OCI-LY7 (cell line): ENCODE data around the gene ATF7. TPM values are rescaled to one million over a fixed set of nuclear protein-coding genes. Genes with fewer than 3 reads are reported as not detected.

ENCODE experiments used
- BruUV-seq: library from RNA; stranded (reverse); fragments of 400-500 nt; replicated peaks from 2 replicates; lab custom pipeline; 2021; lab: Mats Ljungman, UMichigan
- CTCF ChIA-PET: fragments of 300-600 bp; sonication (Branson Sonifier 250); formaldehyde crosslinking; loops from one replicate; lab custom pipeline; 2022; ENCODE audit warnings: antibody characterized with exemption; ENCODE audit not compliant: unreplicated experiment; lab: Charles Lee
- POLR2A ChIA-PET: fragments of 300-600 bp; sonication (Branson Sonifier 250); formaldehyde crosslinking; loops from one replicate; lab custom pipeline; 2022; ENCODE audit warnings: antibody characterized with exemption; lab: Charles Lee
- DNase-seq: peaks from one replicate; pipeline ENCODE4 v3.0.0-alpha.2; 2015; ENCODE audit warnings: low spot score
- H2AFZ ChIP-seq: fragments of 200-600 bp; sonication (generic), shearing (Covaris generic); 2 replicates; pipeline ENCODE4 v1.6.1; 2014; ENCODE audit warnings: mild to moderate bottlenecking, antibody characterized with exemption, low read length, moderate library complexity
- H3K27ac ChIP-seq: fragments of 200-600 bp; sonication (generic); 2 replicates; pipeline ENCODE4 v1.5.1; 2014; ENCODE audit warnings: mixed run types, low read depth, mild to moderate bottlenecking, moderate library complexity, low read length, inconsistent platforms; ENCODE audit not compliant: poor library complexity, severe bottlenecking
- H3K36me3 ChIP-seq: fragments of 200-600 bp; sonication (generic); 2 replicates; pipeline ENCODE4 v1.6.1; 2014; ENCODE audit warnings: mild to moderate bottlenecking, antibody characterized with exemption, low read length, moderate library complexity, mixed read lengths; ENCODE audit not compliant: insufficient read depth
- H3K4me1 ChIP-seq: fragments of 200-600 bp; sonication (generic); 2 replicates; pipeline ENCODE4 v1.5.1; 2014; ENCODE audit warnings: mild to moderate bottlenecking, low read length; ENCODE audit not compliant: insufficient read depth, poor library complexity, severe bottlenecking
- H3K4me2 ChIP-seq: fragments of 200-600 bp; sonication (generic); 2 replicates; pipeline ENCODE4 v1.6.1; 2014; ENCODE audit warnings: mild to moderate bottlenecking, low read length
- H3K4me3 ChIP-seq: fragments of 200-600 bp; sonication (generic); 2 replicates; pipeline ENCODE4 v1.5.1; 2014; ENCODE audit warnings: mild to moderate bottlenecking, low read depth, low read length; ENCODE audit not compliant: poor library complexity, severe bottlenecking
- H3K79me2 ChIP-seq: fragments of 200-600 bp; sonication (generic); 2 replicates; pipeline ENCODE4 v1.6.1; 2016; ENCODE audit warnings: low read depth, mild to moderate bottlenecking, low read length, moderate library complexity, mixed read lengths; ENCODE audit not compliant: insufficient read depth
- H3K9me2 ChIP-seq: fragments of 200-600 bp; sonication (generic); 2 replicates; pipeline ENCODE4 v1.6.1; 2016; ENCODE audit warnings: mild to moderate bottlenecking, low read length, mixed read lengths; ENCODE audit not compliant: insufficient read depth
- H3K9me3 ChIP-seq: fragments of 200-600 bp; sonication (generic); 2 replicates; pipeline ENCODE4 v1.6.1; 2014; ENCODE audit warnings: mild to moderate bottlenecking, mixed run types, low read length, mixed read lengths
- H4K20me1 ChIP-seq: fragments of 200-600 bp; sonication (generic); 2 replicates; pipeline ENCODE4 v1.6.1; 2014; ENCODE audit warnings: mild to moderate bottlenecking, antibody characterized with exemption, low read length, moderate library complexity, mixed read lengths; ENCODE audit not compliant: insufficient read depth
- EZH2phosphoT487 ChIP-seq: fragments of 200-600 bp; sonication (generic); IDR thresholded peaks from 2 replicates; pipeline ENCODE4 v1.6.1; 2018; ENCODE audit warnings: low read depth, borderline replicate concordance, mild to moderate bottlenecking, mixed run types, antibody characterized with exemption, low read length, moderate library complexity, mixed read lengths
- intact Hi-C: fragments of 100-400 bp; cut with micrococcal nuclease; formaldehyde crosslinking; loops from one replicate; pipeline ENCODE4 v1.10.0; 2022; ENCODE audit not compliant: unreplicated experiment
- total RNA-seq, 2 experiments: library from RNA; depleted of rRNA in 1 of 2; stranded (reverse); fragments of >200 nt in 1 of 2; shearing (Covaris generic) in 1 of 2; gene quantifications; 2 replicates each; pipeline ENCODE4 v1.2.3, GENCODE V29; 2014 to 2022
- TF ChIP-seq, protein P1 (sequence below): fragments of 200-600 bp; sonication (generic); conservative IDR thresholded peaks from 2 replicates; pipeline ENCODE4 v1.5.1; 2014; ENCODE audit warnings: mild to moderate bottlenecking, antibody characterized with exemption, low read length, moderate library complexity, mixed read lengths

ATF7 gene
- total RNA-seq, 2 experiments from 2014 or later, result 6.8 to 23.2 TPM

DNA sequence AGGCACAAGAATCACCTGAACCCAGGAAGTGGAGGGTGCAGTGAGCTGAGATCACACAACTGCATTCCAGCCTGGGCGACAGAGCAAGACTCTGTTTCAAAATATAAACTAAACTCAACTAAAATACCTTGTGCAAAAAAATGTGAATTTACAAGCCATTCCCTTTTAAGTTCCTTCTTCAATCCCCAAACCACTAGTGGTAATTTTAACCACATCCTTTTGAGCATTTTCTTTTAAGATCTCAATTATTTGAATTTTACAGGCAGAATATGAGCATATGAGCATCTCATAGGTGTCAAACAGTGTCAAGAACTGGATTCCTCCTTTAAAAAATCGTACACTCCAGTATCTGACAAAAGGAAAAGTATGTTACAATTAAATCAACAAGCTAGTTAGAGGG is 61.9 kb downstream of the ATF7 start:
- Histone ChIP-seq H3K9me2 (no peaks in the 10 kb centered on the region), H2AFZ (no peak overlapping the region), H3K4me1 (no peaks in the 10 kb centered on the region), H4K20me1 (no peaks in the 10 kb centered on the region), H3K79me2 (no peaks in the 10 kb centered on the region), H3K27ac (no peak overlapping the region), H3K4me2 (no peak overlapping the region), H3K36me3 (no peaks in the 10 kb centered on the region), H3K9me3 (no peaks in the 10 kb centered on the region), H3K4me3 (no peak overlapping the region)
- no TSS peak for BruUV-seq
- ChIA-PET CTCF (no interaction called here), POLR2A (interaction anchor here (1.1 kb wide), 1 partner anchor 81 kb away, joined by 4 read pairs; no protein-coding TSS in a partner anchor)
- DNase-seq, result no peak
- intact Hi-C loops, result no loop called here
- TF ChIP-seq, protein P1, sequence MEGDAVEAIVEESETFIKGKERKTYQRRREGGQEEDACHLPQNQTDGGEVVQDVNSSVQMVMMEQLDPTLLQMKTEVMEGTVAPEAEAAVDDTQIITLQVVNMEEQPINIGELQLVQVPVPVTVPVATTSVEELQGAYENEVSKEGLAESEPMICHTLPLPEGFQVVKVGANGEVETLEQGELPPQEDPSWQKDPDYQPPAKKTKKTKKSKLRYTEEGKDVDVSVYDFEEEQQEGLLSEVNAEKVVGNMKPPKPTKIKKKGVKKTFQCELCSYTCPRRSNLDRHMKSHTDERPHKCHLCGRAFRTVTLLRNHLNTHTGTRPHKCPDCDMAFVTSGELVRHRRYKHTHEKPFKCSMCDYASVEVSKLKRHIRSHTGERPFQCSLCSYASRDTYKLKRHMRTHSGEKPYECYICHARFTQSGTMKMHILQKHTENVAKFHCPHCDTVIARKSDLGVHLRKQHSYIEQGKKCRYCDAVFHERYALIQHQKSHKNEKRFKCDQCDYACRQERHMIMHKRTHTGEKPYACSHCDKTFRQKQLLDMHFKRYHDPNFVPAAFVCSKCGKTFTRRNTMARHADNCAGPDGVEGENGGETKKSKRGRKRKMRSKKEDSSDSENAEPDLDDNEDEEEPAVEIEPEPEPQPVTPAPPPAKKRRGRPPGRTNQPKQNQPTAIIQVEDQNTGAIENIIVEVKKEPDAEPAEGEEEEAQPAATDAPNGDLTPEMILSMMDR, result no peak
- no peak for TF ChIP-seq EZH2phosphoT487

GRCh38 chr12:53563452-53564028 is 62.6 kb downstream of the ATF7 start:
- CTCF ChIA-PET, result no interaction called here

GRCh38 chr12:53561590-53561953 is 64.6 kb downstream of the ATF7 start:
- CTCF ChIA-PET, result no interaction called here
- H4K20me1 ChIP-seq, result no peaks in the 10 kb centered on the region
- intact Hi-C loops, result no loop called here
- BruUV-seq, result no TSS peak
- no peak for DNase-seq
- H3K4me1 ChIP-seq, result no peaks in the 10 kb centered on the region
- no peak for TF ChIP-seq EZH2phosphoT487
- TF ChIP-seq, protein P1, result no peak
- no peaks in the 10 kb centered on the region for H3K79me2 ChIP-seq
- no peak overlapping the region for H3K27ac ChIP-seq
- no peaks in the 10 kb centered on the region for H3K36me3 ChIP-seq
- no peak overlapping the region for H3K4me2 ChIP-seq
- no peak overlapping the region for H2AFZ ChIP-seq
- POLR2A ChIA-PET, result interaction anchor here (0.7 to 1.3 kb wide), 2 partner anchors 9 to 240 kb away, joined by 3 to 4 read pairs; no protein-coding TSS in a partner anchor
- H3K9me2 ChIP-seq, result no peaks in the 10 kb centered on the region
- H3K4me3 ChIP-seq, result no peak overlapping the region
- no peaks in the 10 kb centered on the region for H3K9me3 ChIP-seq

More at GRCh38 chr12:53563452-53564028, 62.6 kb downstream of the ATF7 start:
- Histone ChIP-seq H3K4me1 (no peaks in the 10 kb centered on the region), H3K9me3 (no peaks in the 10 kb centered on the region), H3K27ac (no peak overlapping the region), H3K79me2 (no peaks in the 10 kb centered on the region), H4K20me1 (no peaks in the 10 kb centered on the region), H2AFZ (no peak overlapping the region), H3K9me2 (no peaks in the 10 kb centered on the region), H3K4me3 (no peak overlapping the region), H3K4me2 (no peak overlapping the region), H3K36me3 (no peaks in the 10 kb centered on the region)
- POLR2A ChIA-PET, result no interaction called here
- no peak for DNase-seq
- TF ChIP-seq EZH2phosphoT487, result no peak
- TF ChIP-seq, protein P1, result no peak
- intact Hi-C loops, result no loop called here
- BruUV-seq, result no TSS peak
